MV-4-11 (cell line): ENCODE measurements around the gene PAWR.
"Not testable (repeated sequence)": the region's sequence is repeated elsewhere in the genome, so short reads cannot be mapped to it uniquely, and the experiment has no call there.

ENCODE experiments used
- DNase-seq: peaks from one replicate; lab custom pipeline; 2025; lab: John Stamatoyannopoulos, UW

Gene PAWR

GRCh38 chr12:79686171-79686570 lies 4.6 kb downstream of the PAWR start:
- DNase-seq = no peak

GRCh38 chr12:79685068-79685467 lies 5.7 kb downstream of the PAWR start:
- DNase-seq = no peak

GRCh38 chr12:79684338-79684737 lies 6.4 kb downstream of the PAWR start:
- not testable (repeated sequence) for DNase-seq

GRCh38 chr12:79682593-79682992 lies 8.2 kb downstream of the PAWR start:
- no peak for DNase-seq

GRCh38 chr12:79681008-79681590 lies 9.7 kb downstream of the PAWR start:
- no peak for DNase-seq

GRCh38 chr12:79680051-79680450 lies 10.7 kb downstream of the PAWR start:
- no peak for DNase-seq

GRCh38 chr12:79678306-79678705 lies 12.5 kb downstream of the PAWR start:
- DNase-seq = no peak

- no peak for DNase-seq
These were observed 13.1 kb downstream of the PAWR start for GRCh38 chr12:79677672-79678071.

- DNase-seq = no peak
These were observed 14.2 kb downstream of the PAWR start for GRCh38 chr12:79676579-79676978.

- DNase-seq = no peak
These were observed 16.1 kb downstream of the PAWR start for GRCh38 chr12:79674629-79675028.

GRCh38 chr12:79673354-79673753 lies 17.4 kb downstream of the PAWR start:
- no peak for DNase-seq

- no peak for DNase-seq
These were observed 22.7 kb downstream of the PAWR start for GRCh38 chr12:79668113-79668512.

- no peak for DNase-seq
These were observed 25.4 kb downstream of the PAWR start for GRCh38 chr12:79665212-79665887.

GRCh38 chr12:79664518-79664917 lies 26.2 kb downstream of the PAWR start:
- DNase-seq = no peak

GRCh38 chr12:79662046-79662811 lies 28.5 kb downstream of the PAWR start:
- DNase-seq = no peak

- DNase-seq = no peak
These were observed 29.1 kb downstream of the PAWR start for GRCh38 chr12:79661629-79662028.

GRCh38 chr12:79659961-79660431 lies 30.8 kb downstream of the PAWR start:
- no peak for DNase-seq

GRCh38 chr12:79658221-79658620 lies 32.5 kb downstream of the PAWR start:
- DNase-seq = no peak

GRCh38 chr12:79657136-79657535 lies 33.6 kb downstream of the PAWR start:
- no peak for DNase-seq

GRCh38 chr12:79655036-79655435 lies 35.7 kb downstream of the PAWR start:
- no peak for DNase-seq

GRCh38 chr12:79652521-79652920 lies 38.2 kb downstream of the PAWR start:
- no peak for DNase-seq

GRCh38 chr12:79650440-79650839 lies 40.3 kb downstream of the PAWR start:
- no peak for DNase-seq

GRCh38 chr12:79648881-79649280 lies 41.9 kb downstream of the PAWR start:
- DNase-seq = no peak
